H9 (cell line): ENCODE results near the gene PGM2L1. TPM values are rescaled to one million over a fixed set of nuclear protein-coding genes. Genes with fewer than 3 reads are reported as not detected.

Source experiments
- DNase-seq: peaks from one replicate; pipeline ENCODE4 v3.0.0-alpha.2; 2017
- H2AFZ ChIP-seq: one replicate; pipeline ENCODE4 v1.6.1; 2013; ENCODE audit warnings: mild to moderate bottlenecking, low read length, control low read depth, moderate library complexity
- H2AK5ac ChIP-seq: 2 replicates; pipeline ENCODE4 v1.6.1; 2013; ENCODE audit warnings: low read length, control low read depth, mixed read lengths; ENCODE audit not compliant: insufficient read length
- H2BK120ac ChIP-seq: one replicate; pipeline ENCODE4 v1.6.1; 2013; ENCODE audit warnings: low read depth, mild to moderate bottlenecking, low read length, control low read depth, inconsistent platforms; ENCODE audit not compliant: poor library complexity, severe bottlenecking
- H2BK12ac ChIP-seq: 2 replicates; pipeline ENCODE4 v1.6.1; 2013; ENCODE audit warnings: low read length, control low read depth, mixed read lengths, low read depth; ENCODE audit not compliant: insufficient read length
- H2BK15ac ChIP-seq: 2 replicates; pipeline ENCODE4 v1.6.1; 2013; ENCODE audit warnings: low read depth, low read length, control low read depth
- H2BK20ac ChIP-seq: one replicate; pipeline ENCODE4 v1.6.1; 2013; ENCODE audit warnings: low read depth, mild to moderate bottlenecking, low read length, control low read depth, inconsistent platforms; ENCODE audit not compliant: poor library complexity, severe bottlenecking
- H2BK5ac ChIP-seq: 2 replicates; pipeline ENCODE4 v1.6.1; 2013; ENCODE audit warnings: low read length, control low read depth, mixed read lengths; ENCODE audit not compliant: insufficient read length
- H3K14ac ChIP-seq: 2 replicates; pipeline ENCODE4 v1.6.1; 2013; ENCODE audit warnings: low read length, control low read depth; ENCODE audit not compliant: insufficient read depth
- H3K18ac ChIP-seq: 2 replicates; pipeline ENCODE4 v1.6.1; 2013; ENCODE audit warnings: low read depth, mild to moderate bottlenecking, mixed read lengths, low read length, control low read depth; ENCODE audit not compliant: insufficient read length
- H3K23ac ChIP-seq: 2 replicates; pipeline ENCODE4 v1.6.1; 2013; ENCODE audit warnings: low read length, control low read depth, mixed read lengths, low read depth; ENCODE audit not compliant: insufficient read length
- H3K23me2 ChIP-seq: 2 replicates; pipeline ENCODE4 v1.6.1; 2013; ENCODE audit warnings: low read depth, mild to moderate bottlenecking, mixed read lengths, low read length, control low read depth; ENCODE audit not compliant: insufficient read length, poor library complexity, severe bottlenecking
- H3K27ac ChIP-seq: 2 replicates; pipeline ENCODE4 v1.5.1; 2013; ENCODE audit warnings: low read length, control low read depth, mixed read lengths, low read depth; ENCODE audit not compliant: insufficient read length
- H3K27me3 ChIP-seq: 2 replicates; pipeline ENCODE4 v1.6.1; 2013; ENCODE audit warnings: low read length, control low read depth, inconsistent platforms; ENCODE audit not compliant: insufficient read depth
- H3K4ac ChIP-seq: 2 replicates; pipeline ENCODE4 v1.6.1; 2013; ENCODE audit warnings: low read depth, mild to moderate bottlenecking, control low read depth, inconsistent platforms, low read length, moderate library complexity
- H3K4me1 ChIP-seq: 2 replicates; pipeline ENCODE4 v1.6.1; 2013; ENCODE audit warnings: low read length, control low read depth, inconsistent platforms; ENCODE audit not compliant: insufficient read depth
- H3K4me2 ChIP-seq: 2 replicates; pipeline ENCODE4 v1.6.1; 2013; ENCODE audit warnings: low read length, control low read depth, mixed read lengths; ENCODE audit not compliant: insufficient read length, insufficient read depth
- H3K56ac ChIP-seq: 2 replicates; pipeline ENCODE4 v1.6.1; 2013; ENCODE audit warnings: low read depth, mild to moderate bottlenecking, mixed read lengths, low read length, control low read depth; ENCODE audit not compliant: insufficient read length
- H3K79me1 ChIP-seq: 2 replicates; pipeline ENCODE4 v1.6.1; 2013; ENCODE audit warnings: low read depth, mild to moderate bottlenecking, moderate library complexity, low read length, control low read depth, inconsistent platforms; ENCODE audit not compliant: insufficient read depth, poor library complexity, severe bottlenecking
- H3K79me2 ChIP-seq: 2 replicates; pipeline ENCODE4 v1.6.1; 2013; ENCODE audit warnings: low read length, control low read depth, inconsistent platforms; ENCODE audit not compliant: insufficient read depth
- H3K9ac ChIP-seq: 2 replicates; pipeline ENCODE4 v1.6.1; 2013; ENCODE audit warnings: low read length, control low read depth, mixed read lengths; ENCODE audit not compliant: insufficient read length; ENCODE audit errors: extremely low read depth
- H3K9me3 ChIP-seq: one replicate; pipeline ENCODE4 v1.6.1; 2013; ENCODE audit warnings: low read depth, low read length, inconsistent platforms; ENCODE audit not compliant: control insufficient read depth
- H3T11ph ChIP-seq: one replicate; pipeline ENCODE4 v1.6.1; 2013; ENCODE audit warnings: mild to moderate bottlenecking, low read length, control low read depth, inconsistent platforms
- H4K20me1 ChIP-seq: one replicate; pipeline ENCODE4 v1.6.1; 2013; ENCODE audit not compliant: control insufficient read depth, insufficient read length, insufficient read depth
- H4K5ac ChIP-seq: 2 replicates; pipeline ENCODE4 v1.6.1; 2013; ENCODE audit warnings: low read depth, mild to moderate bottlenecking, mixed read lengths, low read length, control low read depth; ENCODE audit not compliant: insufficient read length
- H4K8ac ChIP-seq: replicated peaks from 2 replicates; pipeline ENCODE4 v1.6.1; 2013; ENCODE audit warnings: low read length, control low read depth, mixed read lengths, low read depth; ENCODE audit not compliant: insufficient read length
- H4K91ac ChIP-seq: 2 replicates; pipeline ENCODE4 v1.6.1; 2013; ENCODE audit warnings: low read depth, mild to moderate bottlenecking, moderate library complexity, mixed read lengths, low read length, control low read depth; ENCODE audit not compliant: insufficient read length
- H3K27ac Mint-ChIP-seq, 3 experiments: 2 replicates in 2 of 3; 3 replicates in 1 of 3; pipeline ENCODE4 v1.8.0; 2020 to 2021; ENCODE audit warnings: mixed read lengths in 3 of 3, mild to moderate bottlenecking in 1 of 3, moderate library complexity in 1 of 3
- H3K27me3 Mint-ChIP-seq: 2 replicates; pipeline ENCODE4 v1.8.0; 2021; ENCODE audit warnings: low read depth, mild to moderate bottlenecking, moderate library complexity, mixed read lengths
- H3K36me3 Mint-ChIP-seq, 3 experiments: 2 replicates in 2 of 3; 3 replicates in 1 of 3; pipeline ENCODE4 v1.8.0; 2020 to 2021; ENCODE audit warnings: low read depth in 3 of 3, mixed read lengths in 3 of 3; ENCODE audit not compliant: insufficient read depth in 1 of 3
- H3K4me1 Mint-ChIP-seq, 2 experiments: 2 replicates each; pipeline ENCODE4 v1.8.0; 2020; ENCODE audit warnings: mixed read lengths in 2 of 2
- H3K4me3 Mint-ChIP-seq, 2 experiments: 2 replicates in 1 of 2; 3 replicates in 1 of 2; pipeline ENCODE4 v1.8.0; 2020 to 2021; ENCODE audit warnings: mild to moderate bottlenecking in 2 of 2, mixed read lengths in 2 of 2, moderate library complexity in 1 of 2
- H3K9me3 Mint-ChIP-seq, 2 experiments: 2 replicates in 1 of 2; 3 replicates in 1 of 2; pipeline ENCODE4 v1.8.0; 2020; ENCODE audit warnings: mild to moderate bottlenecking in 2 of 2, mixed read lengths in 2 of 2, moderate library complexity in 1 of 2
- WGBS: extraction: QIAGEN DNeasy Blood & Tissue Kit; methylation state at CpG from one replicate; pipeline ENCODE4 v1.1.7; 2013; ENCODE audit warnings: missing lambda C conversion rate, low lambda C conversion rate, mixed read lengths; ENCODE audit not compliant: insufficient read length; ENCODE audit errors: extremely low coverage; 5-methylcytosine and 5-hydroxymethylcytosine counted together
- total RNA-seq: library from RNA; stranded (reverse); gene quantifications from 2 replicates; pipeline ENCODE4 v1.2.1, GENCODE V29; 2021
- TF ChIP-seq, protein P1 (sequence below): fragments of 200-600 bp; sonication (generic); conservative IDR thresholded peaks from 3 replicates; pipeline ENCODE4 v1.8.0; 2021; ENCODE audit warnings: antibody characterized with exemption, mild to moderate bottlenecking

Gene PGM2L1
- total RNA-seq, 1 experiment from 2014 or later = 16.9 TPM

DNA sequence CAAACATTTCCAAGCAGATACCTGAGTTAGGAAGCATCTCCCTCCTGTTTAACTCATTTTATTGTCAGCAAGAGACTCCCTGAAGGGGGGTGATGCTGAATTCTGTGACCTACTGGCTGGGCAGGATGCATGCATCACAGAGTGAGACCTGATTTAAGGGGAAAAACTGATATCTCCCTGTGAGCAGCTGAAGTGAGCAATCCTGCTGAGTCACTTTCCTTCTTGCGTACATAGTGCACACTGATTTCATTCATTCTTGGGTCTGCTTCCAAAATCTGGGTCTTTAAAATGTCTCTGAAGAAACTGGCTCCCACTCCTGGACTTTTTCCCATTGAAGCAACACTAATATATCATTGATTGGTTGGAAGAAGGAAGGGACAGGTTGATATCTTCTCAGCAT is 110.1 kb downstream of the PGM2L1 start:
- H3K4ac ChIP-seq = no peak overlapping the region
- H3K14ac ChIP-seq = no peak overlapping the region
- H3K18ac ChIP-seq = no peak overlapping the region
- no peak overlapping the region for H2AFZ ChIP-seq
- no peaks in the 10 kb centered on the region for H3K23me2 ChIP-seq
- no peaks in the 10 kb centered on the region for H3K9me3 ChIP-seq
- no peak overlapping the region for H4K5ac ChIP-seq
- H3K79me1 ChIP-seq = no peaks in the 10 kb centered on the region
- no CpG with 5 or more reads among the region's 1 CpG for WGBS
- no peak overlapping the region for H4K8ac ChIP-seq
- no peak overlapping the region for H2BK120ac ChIP-seq
- no peak overlapping the region for H3T11ph ChIP-seq
- no peak overlapping the region for H2BK20ac ChIP-seq
- Mint-ChIP-seq H3K36me3 (no peaks in the 10 kb centered on the region), H3K4me1 (no peaks in the 10 kb centered on the region), H3K27ac (no peak overlapping the region), H3K27me3 (peaks cover 6% of the 10 kb centered on the region), H3K9me3 (peaks cover 0 to 3% of the 10 kb centered on the region in 2 experiments; a peak in 4 of 5 replicates), H3K4me3 (no peak overlapping the region)
- no peak overlapping the region for H3K23ac ChIP-seq
- H4K91ac ChIP-seq = no peak overlapping the region
- H3K27ac ChIP-seq = no peak overlapping the region
- H2BK15ac ChIP-seq = no peak overlapping the region
- TF ChIP-seq, protein P1, sequence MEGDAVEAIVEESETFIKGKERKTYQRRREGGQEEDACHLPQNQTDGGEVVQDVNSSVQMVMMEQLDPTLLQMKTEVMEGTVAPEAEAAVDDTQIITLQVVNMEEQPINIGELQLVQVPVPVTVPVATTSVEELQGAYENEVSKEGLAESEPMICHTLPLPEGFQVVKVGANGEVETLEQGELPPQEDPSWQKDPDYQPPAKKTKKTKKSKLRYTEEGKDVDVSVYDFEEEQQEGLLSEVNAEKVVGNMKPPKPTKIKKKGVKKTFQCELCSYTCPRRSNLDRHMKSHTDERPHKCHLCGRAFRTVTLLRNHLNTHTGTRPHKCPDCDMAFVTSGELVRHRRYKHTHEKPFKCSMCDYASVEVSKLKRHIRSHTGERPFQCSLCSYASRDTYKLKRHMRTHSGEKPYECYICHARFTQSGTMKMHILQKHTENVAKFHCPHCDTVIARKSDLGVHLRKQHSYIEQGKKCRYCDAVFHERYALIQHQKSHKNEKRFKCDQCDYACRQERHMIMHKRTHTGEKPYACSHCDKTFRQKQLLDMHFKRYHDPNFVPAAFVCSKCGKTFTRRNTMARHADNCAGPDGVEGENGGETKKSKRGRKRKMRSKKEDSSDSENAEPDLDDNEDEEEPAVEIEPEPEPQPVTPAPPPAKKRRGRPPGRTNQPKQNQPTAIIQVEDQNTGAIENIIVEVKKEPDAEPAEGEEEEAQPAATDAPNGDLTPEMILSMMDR = no peak
- H3K79me2 ChIP-seq = no peaks in the 10 kb centered on the region
- H2BK12ac ChIP-seq = no peak overlapping the region
- no peak overlapping the region for H3K4me2 ChIP-seq
- H3K27me3 ChIP-seq = no peaks in the 10 kb centered on the region
- H3K4me1 ChIP-seq = no peaks in the 10 kb centered on the region
- H4K20me1 ChIP-seq = no peaks in the 10 kb centered on the region
- no peak overlapping the region for H2AK5ac ChIP-seq
- no peak overlapping the region for H3K56ac ChIP-seq
- no peak overlapping the region for H3K9ac ChIP-seq
- no peak overlapping the region for H2BK5ac ChIP-seq
- no peak for DNase-seq
